Measurements from ENCODE around the gene PLEKHG5.
A peak's percentile ranks its signal among the peaks of the same experiment; 100 is the strongest.
"Not testable (repeated sequence)": the region's sequence is repeated elsewhere in the genome, so short reads cannot be mapped to it uniquely, and the experiment has no call there.

Gene PLEKHG5

GRCh38 chr1:6447818-6448748 is 43.4 kb downstream of the PLEKHG5 start:
- no peak for DNase-seq (ENCODE audit: low read depth in 1 of 2, low spot score in 1 of 2)

DNA sequence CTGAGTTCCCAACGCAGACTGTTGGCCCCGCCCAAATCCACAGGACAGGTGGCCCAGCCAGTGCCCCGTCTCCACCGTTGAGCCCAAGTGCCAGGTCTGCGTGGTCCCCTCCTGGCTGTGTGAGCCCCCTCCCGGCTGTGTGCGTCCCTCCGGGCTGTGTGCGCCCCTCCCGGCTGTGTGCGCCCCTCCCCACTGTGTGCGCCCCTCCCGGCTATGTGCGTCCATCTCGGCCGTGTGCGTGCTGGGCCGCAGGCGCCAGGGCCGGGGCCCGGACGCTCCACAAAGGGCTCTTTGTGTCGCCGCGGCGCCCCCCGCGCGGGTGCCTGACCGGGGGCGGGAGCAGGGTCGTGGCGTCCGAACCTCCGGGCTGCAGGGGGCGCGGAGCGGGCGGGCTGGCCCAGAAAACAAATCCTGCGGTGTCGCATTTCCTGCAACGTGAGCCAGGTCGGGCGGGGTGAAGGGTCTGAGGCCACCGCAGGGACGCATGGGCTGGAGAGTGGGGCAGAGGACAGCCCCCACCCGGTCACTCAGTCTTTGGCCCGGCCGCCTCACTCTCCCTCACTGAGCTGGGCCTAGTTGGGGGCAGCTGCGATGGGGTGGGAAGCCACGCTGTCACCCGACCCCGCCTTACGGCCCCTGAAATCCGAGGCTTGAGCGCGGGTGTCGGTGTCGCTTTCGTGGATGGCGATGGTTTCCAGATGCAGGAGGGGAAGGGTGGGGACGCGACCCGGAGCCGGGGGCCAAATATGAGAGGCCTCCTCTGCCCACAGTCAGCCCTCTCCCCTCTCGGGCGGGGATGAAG is 44.2 kb downstream of the PLEKHG5 start:
- no peak for DNase-seq (ENCODE audit: low read depth in 1 of 2, low spot score in 1 of 2)

DNA sequence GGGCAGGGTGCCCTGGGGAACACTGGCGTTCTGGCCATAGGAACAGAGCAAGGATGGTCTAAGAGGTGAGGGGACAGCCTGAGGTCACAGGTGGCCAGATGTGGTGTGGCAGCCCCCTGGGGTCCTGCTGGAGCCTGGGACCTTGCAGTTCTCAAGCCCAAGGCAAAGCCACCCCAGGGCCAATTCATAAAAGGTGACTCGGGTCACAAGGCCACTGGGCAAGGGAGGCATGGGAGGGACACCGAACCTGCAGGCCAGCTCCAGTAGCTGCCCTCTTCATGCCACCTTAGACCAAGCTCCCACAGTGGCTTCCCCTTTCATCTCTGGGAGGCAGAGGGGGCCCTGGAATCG is 44.8 kb downstream of the PLEKHG5 start:
- no peak for DNase-seq (ENCODE audit: low read depth in 1 of 2, low spot score in 1 of 2)

DNA sequence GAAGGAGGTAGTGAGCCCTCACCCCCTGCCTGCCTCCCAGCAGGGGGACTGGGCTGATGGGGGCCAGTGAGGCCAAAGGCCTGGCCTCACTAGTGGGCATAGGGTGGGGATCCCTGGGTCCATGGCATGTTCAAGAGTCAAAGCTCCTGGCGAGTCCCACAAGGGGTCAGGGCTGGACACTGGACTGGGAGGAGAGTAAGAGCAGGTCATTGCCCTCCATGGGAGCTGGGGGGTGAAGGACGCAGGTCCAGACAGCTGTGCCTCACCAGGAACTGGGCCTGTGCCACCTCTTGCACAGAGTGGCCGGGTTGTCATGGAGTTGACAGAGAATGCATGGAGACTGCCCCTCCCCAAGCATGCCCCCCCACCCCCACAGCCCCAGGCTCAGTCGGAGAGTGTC is 45.5 kb downstream of the PLEKHG5 start:
- not testable (repeated sequence) for DNase-seq (ENCODE audit: low read depth in 1 of 2, low spot score in 1 of 2)

- no peak for DNase-seq (ENCODE audit: low read depth in 1 of 2, low spot score in 1 of 2)
These were observed 46.3 kb downstream of the PLEKHG5 start for GRCh38 chr1:6445062-6445763.

DNA sequence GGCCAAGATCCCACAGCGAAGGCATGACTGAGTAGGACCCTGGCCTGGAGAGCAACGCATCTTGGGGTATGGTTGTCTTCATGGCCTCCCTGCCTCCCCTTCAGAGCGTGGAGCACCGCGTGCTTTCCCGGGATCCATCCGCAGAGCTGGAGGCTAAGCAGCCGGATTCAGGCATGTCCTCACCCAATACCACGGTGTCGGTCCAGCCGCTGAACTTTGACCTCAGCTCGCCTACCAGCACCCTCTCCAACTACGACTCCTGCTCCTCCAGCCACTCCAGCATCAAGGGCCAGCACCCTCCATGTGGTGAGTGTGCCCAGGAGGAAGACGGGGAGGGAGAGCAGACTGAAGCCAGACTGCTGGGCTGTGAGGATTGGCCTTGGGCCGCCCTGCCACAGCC is 47.1 kb downstream of the PLEKHG5 start:
- DNase-seq (ENCODE audit: low read depth in 1 of 2, low spot score in 1 of 2), result no peak

- no peak for DNase-seq (ENCODE audit: low read depth in 1 of 2, low spot score in 1 of 2)
These were observed 47.9 kb downstream of the PLEKHG5 start for GRCh38 chr1:6443339-6444115.

DNA sequence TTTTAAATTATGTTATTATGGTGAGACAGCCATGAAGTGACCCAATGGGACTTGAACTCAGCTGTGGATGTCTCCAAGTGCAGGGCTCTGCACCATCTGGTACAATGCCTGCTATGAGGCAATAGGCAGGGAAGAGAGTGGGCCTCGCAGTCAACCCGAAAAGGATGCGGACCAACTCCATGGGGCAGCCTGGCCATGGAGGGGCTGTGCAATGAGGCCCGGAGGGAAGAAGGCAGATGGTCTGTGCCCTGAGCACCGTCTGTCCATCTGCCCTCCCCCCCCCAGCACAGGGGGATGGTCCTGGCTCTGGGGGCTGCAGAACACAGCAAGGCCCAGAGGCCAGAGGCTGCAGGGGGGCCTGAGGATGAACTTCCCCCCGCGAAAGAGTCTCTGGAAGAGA is 49.9 kb downstream of the PLEKHG5 start:
- no peak for DNase-seq (ENCODE audit: low read depth in 1 of 2, low spot score in 1 of 2)

- DNase-seq (ENCODE audit: low read depth in 1 of 2, low spot score in 1 of 2), result peak; percentile 56 to 59
These were observed 51.0 kb downstream of the PLEKHG5 start for GRCh38 chr1:6440198-6441126.

- DNase-seq (ENCODE audit: low read depth in 1 of 2, low spot score in 1 of 2), result peak; percentile 40 to 52
These were observed 53.4 kb downstream of the PLEKHG5 start for GRCh38 chr1:6438047-6438525.

GRCh38 chr1:6437012-6437700 is 54.3 kb downstream of the PLEKHG5 start:
- not testable (repeated sequence) for DNase-seq (ENCODE audit: low read depth in 1 of 2, low spot score in 1 of 2)

DNA sequence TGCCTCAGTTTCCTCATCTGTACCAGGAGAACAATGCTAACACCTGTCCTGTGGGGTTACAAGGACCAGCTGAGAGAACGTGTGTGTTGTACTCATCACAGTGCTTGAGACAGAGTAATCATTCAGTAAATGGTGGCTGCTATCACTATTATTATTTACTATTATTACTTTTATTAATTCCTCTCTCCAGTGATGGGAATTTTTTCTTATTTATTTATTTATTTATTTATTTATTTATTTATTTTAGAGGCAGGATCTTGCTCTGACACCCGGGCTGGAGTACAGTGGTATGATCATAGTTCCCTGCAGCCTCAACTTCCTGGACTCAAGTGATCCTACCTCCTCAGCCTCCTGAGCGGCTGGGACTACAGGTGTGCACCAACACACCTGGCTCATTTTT is 55.2 kb downstream of the PLEKHG5 start:
- DNase-seq (ENCODE audit: low read depth in 1 of 2, low spot score in 1 of 2), result not testable (repeated sequence)

GRCh38 chr1:6435547-6435946 is 55.9 kb downstream of the PLEKHG5 start:
- DNase-seq (ENCODE audit: low read depth in 1 of 2, low spot score in 1 of 2), result no peak

DNA sequence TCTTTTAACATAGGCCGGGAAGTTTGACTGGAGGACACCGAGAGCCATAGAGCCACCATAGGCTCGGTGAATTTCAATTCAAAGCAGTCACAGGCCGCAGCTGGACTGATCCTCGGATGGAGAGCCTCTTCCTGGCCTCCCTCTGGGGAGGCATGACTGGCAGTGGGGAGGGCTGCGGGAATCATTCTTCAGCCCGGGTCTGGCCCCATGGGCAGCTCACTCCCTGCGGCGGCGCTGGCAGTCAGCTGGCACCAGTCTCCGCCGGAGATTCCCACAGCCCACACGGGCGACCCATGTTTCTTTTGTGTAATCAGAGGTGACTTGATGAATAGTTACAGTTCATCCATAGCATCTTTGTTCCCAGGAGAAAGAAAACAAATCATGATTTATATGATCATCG is 56.3 kb downstream of the PLEKHG5 start:
- DNase-seq (ENCODE audit: low read depth in 1 of 2, low spot score in 1 of 2), result no peak

- DNase-seq (ENCODE audit: low read depth in 1 of 2, low spot score in 1 of 2), result no peak
These were observed 57.3 kb downstream of the PLEKHG5 start for GRCh38 chr1:6434186-6434585.

- not testable (repeated sequence) for DNase-seq (ENCODE audit: low read depth in 1 of 2, low spot score in 1 of 2)
These were observed 59.6 kb downstream of the PLEKHG5 start for GRCh38 chr1:6431645-6432579.

GRCh38 chr1:6429660-6430411 is 61.6 kb downstream of the PLEKHG5 start:
- DNase-seq (ENCODE audit: low read depth in 1 of 2, low spot score in 1 of 2), result not testable (repeated sequence)

Measured in stimulated activated CD4-positive, alpha-beta T cell treated with anti-CD3 and anti-CD28 coated beads, Interleukin-15, amount 100 ng/mL, for 1 hour (primary cell).